Tibial nerve (tissue), 4 donors: ENCODE data around the gene DDX27. TPM values are rescaled to one million over a fixed set of nuclear protein-coding genes. Genes with fewer than 3 reads are reported as not detected.

ENCODE experiments used
- DNase-seq, 2 donors: peaks; one replicate each; pipeline ENCODE4 v3.0.0-alpha.2; 2019; ENCODE audit warnings: low spot score in 2 of 2
- H3K27ac ChIP-seq, 4 donors: fragments of 200-600 bp; sonication (generic) in 3 of 4; one replicate each; pipeline ENCODE4 v1.5.1; 2017 to 2019; ENCODE audit warnings: mild to moderate bottlenecking in 1 of 4
- H3K27me3 ChIP-seq, 2 donors: fragments of 200-600 bp; sonication (generic) in 1 of 2; one replicate each; pipeline versions ENCODE4 v1.5.1 to v1.6.0; 2017 to 2019
- H3K36me3 ChIP-seq, 3 donors: fragments of 200-600 bp; sonication (generic); one replicate each; pipeline ENCODE4 v1.5.1; 2018 to 2019
- H3K4me1 ChIP-seq, 4 donors: fragments of 200-600 bp; sonication (generic) in 3 of 4; one replicate each; pipeline ENCODE4 v1.5.1; 2017 to 2019
- H3K4me3 ChIP-seq, 4 donors: fragments of 200-600 bp; sonication (generic) in 3 of 4; one replicate each; pipeline ENCODE4 v1.5.1; 2017 to 2019; ENCODE audit warnings: mild to moderate bottlenecking in 1 of 4, moderate library complexity in 1 of 4
- H3K9me3 ChIP-seq, 4 donors: fragments of 200-600 bp; sonication (generic) in 3 of 4; one replicate each; pipeline ENCODE4 v1.5.1; 2017 to 2019
- CTCF ChIP-seq, 5 experiments: fragments of 200-600 bp in 3 of 5; fragments of 450-650 bp in 2 of 5; sonication (generic) in 3 of 5; IDR thresholded peaks; one replicate each; pipeline ENCODE4 v1.5.1; 2016 to 2019; ENCODE audit warnings: antibody characterized with exemption in 5 of 5, mild to moderate bottlenecking in 3 of 5, moderate library complexity in 2 of 5
- EP300 ChIP-seq, 2 donors: sonication (generic); formaldehyde crosslinking; IDR thresholded peaks; one replicate each; pipeline ENCODE4 v1.6.1; 2017; ENCODE audit warnings: antibody characterized with exemption in 2 of 2, mild to moderate bottlenecking in 1 of 2
- POLR2A ChIP-seq, 2 donors: fragments of 450-650 bp; IDR thresholded peaks; one replicate each; pipeline ENCODE4 v1.6.1; 2017; ENCODE audit warnings: antibody characterized with exemption in 2 of 2, mild to moderate bottlenecking in 2 of 2, moderate library complexity in 2 of 2
- WGBS, 2 donors: methylation state at CpG; one replicate each; pipeline ENCODE4 v1.1.5; 2018; 5-methylcytosine and 5-hydroxymethylcytosine counted together
- total RNA-seq, 4 donors: library from RNA; depleted of rRNA; stranded (reverse); fragments of >200 nt; gene quantifications; one replicate each; pipeline ENCODE4 v1.1.0, GENCODE V29; 2016

Gene DDX27
- total RNA-seq, 4 donors from 2014 or later: 24.5 to 33.4 (median 28.3) TPM

- H3K9me3 ChIP-seq: no peaks in the 10 kb centered on the region
- WGBS, 2 donors: 85% methylated on average over 7 to 8 of the region's 10 CpGs
- DNase-seq: no peak
- no peaks in the 10 kb centered on the region for H3K4me1 ChIP-seq
- H3K27ac ChIP-seq: no peak overlapping the region
- H3K27me3 ChIP-seq: no peaks in the 10 kb centered on the region
- no peak for TF ChIP-seq POLR2A (IDR thresholded peaks at IDR 0.05)
- no peak for TF ChIP-seq EP300 (IDR thresholded peaks at IDR 0.05)
- no peak for TF ChIP-seq CTCF (IDR thresholded peaks at IDR 0.05)
- peaks cover 2 to 100% (median 60%) of the 10 kb centered on the region in 3 donors for H3K36me3 ChIP-seq
- no peak overlapping the region for H3K4me3 ChIP-seq
Measured at GRCh38 chr20:49248301-49248700, 29.1 kb downstream of the DDX27 start.

- DNase-seq: no peak
- no peaks in the 10 kb centered on the region for H3K27me3 ChIP-seq
- H3K4me1 ChIP-seq: no peaks in the 10 kb centered on the region
- peaks cover 2 to 100% (median 65%) of the 10 kb centered on the region in 3 donors for H3K36me3 ChIP-seq
- no peak overlapping the region for H3K27ac ChIP-seq
- no peaks in the 10 kb centered on the region for H3K9me3 ChIP-seq
- no peak overlapping the region for H3K4me3 ChIP-seq
- TF ChIP-seq CTCF (IDR thresholded peaks at IDR 0.05) (no peak), EP300 (IDR thresholded peaks at IDR 0.05) (no peak), POLR2A (IDR thresholded peaks at IDR 0.05) (no peak)
- 84 to 87% methylated on average over 18 of the region's 18 CpGs for WGBS, 2 donors
Measured at GRCh38 chr20:49248879-49249665, 29.9 kb downstream of the DDX27 start.

GRCh38 chr20:49252556-49253350, 33.5 kb downstream of the DDX27 start:
- Histone ChIP-seq H3K9me3 (no peaks in the 10 kb centered on the region), H3K4me3 (no peak overlapping the region), H3K27ac (no peak overlapping the region), H3K27me3 (no peaks in the 10 kb centered on the region), H3K4me1 (no peaks in the 10 kb centered on the region), H3K36me3 (peaks cover 11 to 100% (median 66%) of the 10 kb centered on the region in 3 donors)
- no peak for TF ChIP-seq CTCF (IDR thresholded peaks at IDR 0.05)
- no peak for TF ChIP-seq EP300 (IDR thresholded peaks at IDR 0.05)
- TF ChIP-seq POLR2A (IDR thresholded peaks at IDR 0.05): no peak
- WGBS, 2 donors: 77 to 81% methylated on average over 6 of the region's 6 CpGs
- no peak for DNase-seq

GRCh38 chr20:49256261-49256660, 37.0 kb downstream of the DDX27 start:
- DNase-seq: no peak
- Histone ChIP-seq H3K4me1 (no peaks in the 10 kb centered on the region), H3K36me3 (peaks cover 9 to 100% (median 50%) of the 10 kb centered on the region in 3 donors), H3K4me3 (no peak overlapping the region), H3K27me3 (no peaks in the 10 kb centered on the region), H3K9me3 (no peaks in the 10 kb centered on the region), H3K27ac (no peak overlapping the region)
- WGBS, 2 donors: 86 to 90% methylated on average over 6 of the region's 6 CpGs
- TF ChIP-seq EP300 (IDR thresholded peaks at IDR 0.05): no peak
- TF ChIP-seq POLR2A (IDR thresholded peaks at IDR 0.05): no peak

- TF ChIP-seq EP300 (IDR thresholded peaks at IDR 0.05) (no peak), POLR2A (IDR thresholded peaks at IDR 0.05) (no peak), CTCF (IDR thresholded peaks at IDR 0.05) (no peak)
- DNase-seq: no peak
- H3K9me3 ChIP-seq: no peaks in the 10 kb centered on the region
- no peak overlapping the region for H3K27ac ChIP-seq
- WGBS, 2 donors: 61 to 62% methylated on average over 4 of the region's 4 CpGs
- no peak overlapping the region for H3K4me3 ChIP-seq
- no peaks in the 10 kb centered on the region for H3K4me1 ChIP-seq
- H3K27me3 ChIP-seq: no peaks in the 10 kb centered on the region
- H3K36me3 ChIP-seq: peaks cover 9 to 100% (median 44%) of the 10 kb centered on the region in 3 donors
Measured at GRCh38 chr20:49259284-49259683, 40.1 kb downstream of the DDX27 start.
